GM23338 (cell line): Measurements from ENCODE around the gene NT5C1A. TPM values are rescaled to one million over a fixed set of nuclear protein-coding genes. Genes with fewer than 3 reads are reported as not detected.

Experiments used
- ATAC-seq: fragments of 200-7000 bp; cut with Tn5 transposase; 3 replicates; pipeline ENCODE4 v1.9.1; 2020
- DNase-seq: peaks from one replicate; pipeline ENCODE4 v3.0.0-alpha.2; 2015; ENCODE audit warnings: low spot score
- H2AFZ ChIP-seq: fragments of 200-600 bp; sonication (generic); 2 replicates; pipeline ENCODE4 v1.8.0; 2016; ENCODE audit warnings: antibody characterized with exemption, mild to moderate bottlenecking, moderate library complexity
- H3F3A ChIP-seq: fragments of 200-600 bp; sonication (generic); replicated peaks from 2 replicates; pipeline ENCODE4 v1.8.0; 2017; ENCODE audit warnings: antibody characterized with exemption, mixed run types, low read depth
- H3K27ac ChIP-seq: fragments of 200-600 bp; sonication (generic); 2 replicates; pipeline ENCODE4 v1.6.1; 2016; ENCODE audit warnings: low read depth
- H3K27me3 ChIP-seq: fragments of 200-600 bp; sonication (generic); 2 replicates; pipeline ENCODE4 v1.8.0; 2016; ENCODE audit warnings: mild to moderate bottlenecking, mixed run types, moderate library complexity; ENCODE audit not compliant: insufficient read depth
- H3K36me3 ChIP-seq: fragments of 200-600 bp; sonication (generic); 2 replicates; pipeline ENCODE4 v1.8.0; 2016; ENCODE audit warnings: mild to moderate bottlenecking; ENCODE audit not compliant: insufficient read depth
- H3K4me1 ChIP-seq: fragments of 200-600 bp; sonication (generic); 2 replicates; pipeline ENCODE4 v1.8.0; 2016; ENCODE audit warnings: mild to moderate bottlenecking, moderate library complexity; ENCODE audit not compliant: insufficient read depth
- H3K4me2 ChIP-seq: fragments of 200-600 bp; sonication (generic); 2 replicates; pipeline ENCODE4 v1.7.1; 2017; ENCODE audit warnings: mixed run types
- H3K4me3 ChIP-seq: fragments of 200-600 bp; sonication (generic); 2 replicates; pipeline ENCODE4 v1.6.1; 2016; ENCODE audit warnings: mixed run types
- H3K79me2 ChIP-seq: fragments of 200-600 bp; sonication (generic); replicated peaks from 2 replicates; pipeline ENCODE4 v1.8.0; 2017; ENCODE audit warnings: mild to moderate bottlenecking; ENCODE audit not compliant: insufficient read depth
- H3K9me2 ChIP-seq: fragments of 200-600 bp; sonication (generic); 2 replicates; pipeline ENCODE4 v1.8.0; 2017; ENCODE audit not compliant: insufficient read depth
- H4K20me1 ChIP-seq: fragments of 200-600 bp; sonication (generic); replicated peaks from 2 replicates; pipeline ENCODE4 v1.8.0; 2017; ENCODE audit warnings: mild to moderate bottlenecking; ENCODE audit not compliant: insufficient read depth
- H3K27ac Mint-ChIP-seq: 2 replicates; pipeline ENCODE4 v1.8.0; 2020; ENCODE audit warnings: inconsistent platforms, mild to moderate bottlenecking, moderate library complexity, mixed read lengths
- H3K27me3 Mint-ChIP-seq: 3 replicates; pipeline ENCODE4 v1.8.0; 2022; ENCODE audit warnings: low read depth, mild to moderate bottlenecking, moderate library complexity, mixed read lengths, inconsistent platforms; ENCODE audit not compliant: insufficient read depth, poor library complexity
- H3K36me3 Mint-ChIP-seq: 3 replicates; pipeline ENCODE4 v1.8.0; 2021; ENCODE audit warnings: low read depth, mild to moderate bottlenecking, inconsistent platforms, moderate library complexity, mixed read lengths
- H3K4me1 Mint-ChIP-seq: 3 replicates; pipeline ENCODE4 v1.8.0; 2020; ENCODE audit warnings: mild to moderate bottlenecking, inconsistent platforms, mixed read lengths
- H3K4me3 Mint-ChIP-seq: 3 replicates; pipeline ENCODE4 v1.8.0; 2021; ENCODE audit warnings: moderate library complexity, mild to moderate bottlenecking, inconsistent platforms, mixed read lengths
- H3K9me3 Mint-ChIP-seq: 3 replicates; pipeline ENCODE4 v1.8.0; 2020; ENCODE audit warnings: moderate library complexity, mild to moderate bottlenecking, inconsistent platforms, mixed read lengths
- CREB1 ChIP-seq: fragments of 250-450 bp; sonication (Bioruptor Pico); IDR thresholded peaks from 2 replicates; pipeline ENCODE4 v1.5.0; 2020; ENCODE audit warnings: low read depth, mild to moderate bottlenecking, moderate library complexity
- CTCF ChIP-seq, 2 experiments: fragments of 200-600 bp in 1 of 2; sonication (generic) in 1 of 2; conservative IDR thresholded peaks; 2 replicates each; pipeline versions ENCODE4 v1.5.1 to v1.6.1; 2016 to 2017; ENCODE audit warnings: antibody characterized with exemption in 2 of 2, low read depth in 2 of 2, mild to moderate bottlenecking in 2 of 2, moderate library complexity in 1 of 2
- ETS1 ChIP-seq: IDR thresholded peaks from 2 replicates; pipeline ENCODE4 v1.6.1; 2016; ENCODE audit warnings: antibody characterized with exemption
- EZH2 ChIP-seq: fragments of 200-600 bp; sonication (generic); IDR thresholded peaks from one replicate; pipeline ENCODE4 v1.8.0; 2017; ENCODE audit warnings: antibody characterized with exemption, mild to moderate bottlenecking, low read depth; ENCODE audit not compliant: unreplicated experiment
- EZH2phosphoT487 ChIP-seq: fragments of 200-600 bp; sonication (generic); IDR thresholded peaks from one replicate; pipeline ENCODE4 v1.8.1; 2018; ENCODE audit warnings: antibody characterized with exemption; ENCODE audit not compliant: unreplicated experiment
- JUNB ChIP-seq: IDR thresholded peaks from one replicate; pipeline ENCODE4 v1.6.1; 2016; ENCODE audit warnings: antibody characterized with exemption; ENCODE audit not compliant: unreplicated experiment
- NANOG ChIP-seq: IDR thresholded peaks from 2 replicates; pipeline ENCODE4 v1.6.1; 2016; ENCODE audit warnings: antibody characterized with exemption, borderline replicate concordance
- POLR2AphosphoS5 ChIP-seq: IDR thresholded peaks from 2 replicates; pipeline ENCODE4 v1.6.1; 2016; ENCODE audit warnings: antibody characterized with exemption, low read depth
- ZNF114 ChIP-seq: fragments of 250-450 bp; sonication (Bioruptor Pico); IDR thresholded peaks from 2 replicates; pipeline ENCODE4 v1.5.0; 2020; ENCODE audit warnings: mild to moderate bottlenecking, moderate library complexity
- ZNF331 ChIP-seq: fragments of 250-450 bp; sonication (Bioruptor Pico); IDR thresholded peaks from 2 replicates; pipeline ENCODE4 v1.5.0; 2020; ENCODE audit warnings: low read depth, mild to moderate bottlenecking, moderate library complexity
- ZNF462 ChIP-seq: fragments of 250-450 bp; sonication (Bioruptor Pico); IDR thresholded peaks from 2 replicates; pipeline ENCODE4 v1.5.0; 2020; ENCODE audit warnings: mild to moderate bottlenecking, moderate library complexity
- polyA plus RNA-seq: library from polyadenylated mRNA; unstranded; fragments of >200 nt; fragmentation: Nextera tagmentation; extraction: Ambion mirVana; gene quantifications from 2 replicates; pipeline ENCODE4 v1.2.1, GENCODE V29; 2016
- total RNA-seq: library from RNA; depleted of rRNA; stranded (reverse); fragments of >200 nt; shearing (Covaris generic); gene quantifications from 2 replicates; pipeline ENCODE4 v1.2.3, GENCODE V29; 2014

NT5C1A gene
- total and polyA plus RNA-seq, 2 experiments from 2014 or later: not detected

- no peak overlapping the region for H3K4me3 ChIP-seq
- no peak overlapping the region for H3K4me3 Mint-ChIP-seq
- H3K9me3 Mint-ChIP-seq: no peaks in the 10 kb centered on the region
- peaks cover 9% of the 10 kb centered on the region for H3K4me1 Mint-ChIP-seq
- DNase-seq (no peak), ATAC-seq (no peak)
- no peaks in the 10 kb centered on the region for H3F3A ChIP-seq
- H3K4me1 ChIP-seq: peaks cover 5% of the 10 kb centered on the region; the same call in 1 of the 2 replicates
- H3K4me2 ChIP-seq: no peak overlapping the region
- TF ChIP-seq ZNF462 (CRISPR knock-in tag) (no peak), ZNF114 (CRISPR knock-in tag) (no peak), CTCF (conservative IDR thresholded peaks at IDR 0.05; ENCODE audit: low read depth in 2 of 2) (no peak), ZNF331 (no peak), JUNB (no peak), NANOG (no peak), EZH2phosphoT487 (no peak), ETS1 (no peak), EZH2 (no peak), CREB1 (CRISPR knock-in tag) (no peak), POLR2AphosphoS5 (no peak)
- peaks cover 96% of the 10 kb centered on the region for H3K27me3 Mint-ChIP-seq
- H3K36me3 ChIP-seq: no peaks in the 10 kb centered on the region
- H4K20me1 ChIP-seq: peaks cover 13% of the 10 kb centered on the region; the same call in 1 of the 2 replicates
- no peak overlapping the region for H3K27ac ChIP-seq
- no peak overlapping the region for H3K27ac Mint-ChIP-seq
- no peaks in the 10 kb centered on the region for H3K9me2 ChIP-seq
- H3K79me2 ChIP-seq: no peaks in the 10 kb centered on the region
- H3K27me3 ChIP-seq: peaks cover 98% of the 10 kb centered on the region
- no peaks in the 10 kb centered on the region for H3K36me3 Mint-ChIP-seq
- H2AFZ ChIP-seq: no peak overlapping the region
Measured at GRCh38 chr1:39675220-39675619, 3.3 kb upstream of the NT5C1A start.
